Body of pancreas (tissue), 4 donors: Measurements from ENCODE around the gene DNMT3A.

ENCODE experiments used
- POLR2A ChIP-seq, 3 donors: fragments of 450-650 bp; IDR thresholded peaks; one replicate each; pipeline ENCODE4 v1.6.1; 2016; ENCODE audit warnings: antibody characterized with exemption in 3 of 3, mild to moderate bottlenecking in 2 of 3
- TF ChIP-seq, protein P1 (sequence below), 7 experiments: fragments of 450-650 bp in 4 of 7; fragments of 200-600 bp in 3 of 7; sonication (generic) in 3 of 7; IDR thresholded peaks; one replicate each; pipeline ENCODE4 v1.5.1; 2016 to 2019; ENCODE audit warnings: antibody characterized with exemption in 7 of 7

DNA sequence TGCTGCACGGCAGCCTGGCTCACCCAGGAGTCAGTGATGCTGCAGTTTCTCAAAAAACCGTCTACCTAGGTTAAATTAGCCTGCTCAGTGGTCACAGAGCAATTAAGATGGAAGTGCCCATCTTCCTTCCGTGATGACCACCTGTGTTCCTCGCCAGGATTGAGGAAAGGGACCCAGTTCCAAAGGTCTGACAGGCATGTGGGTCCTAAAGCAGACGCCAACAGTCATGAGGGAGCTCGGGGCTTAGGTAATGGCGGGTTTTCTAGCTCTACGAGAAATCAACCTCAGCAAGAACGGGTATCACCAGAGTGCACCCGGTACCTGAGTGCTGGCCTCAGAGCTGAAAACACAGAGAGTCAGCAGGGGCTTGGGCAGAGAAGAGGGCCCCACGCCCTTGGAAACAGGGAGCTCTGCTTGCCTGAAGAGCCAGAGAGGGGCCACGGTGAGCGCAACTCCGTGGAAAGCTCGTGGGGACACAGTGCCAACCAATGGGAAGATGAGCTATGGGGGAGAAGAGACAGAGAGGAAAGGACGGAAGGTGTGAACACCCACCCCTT is 34.3 kb upstream of the DNMT3A start:
- TF ChIP-seq, protein P1, sequence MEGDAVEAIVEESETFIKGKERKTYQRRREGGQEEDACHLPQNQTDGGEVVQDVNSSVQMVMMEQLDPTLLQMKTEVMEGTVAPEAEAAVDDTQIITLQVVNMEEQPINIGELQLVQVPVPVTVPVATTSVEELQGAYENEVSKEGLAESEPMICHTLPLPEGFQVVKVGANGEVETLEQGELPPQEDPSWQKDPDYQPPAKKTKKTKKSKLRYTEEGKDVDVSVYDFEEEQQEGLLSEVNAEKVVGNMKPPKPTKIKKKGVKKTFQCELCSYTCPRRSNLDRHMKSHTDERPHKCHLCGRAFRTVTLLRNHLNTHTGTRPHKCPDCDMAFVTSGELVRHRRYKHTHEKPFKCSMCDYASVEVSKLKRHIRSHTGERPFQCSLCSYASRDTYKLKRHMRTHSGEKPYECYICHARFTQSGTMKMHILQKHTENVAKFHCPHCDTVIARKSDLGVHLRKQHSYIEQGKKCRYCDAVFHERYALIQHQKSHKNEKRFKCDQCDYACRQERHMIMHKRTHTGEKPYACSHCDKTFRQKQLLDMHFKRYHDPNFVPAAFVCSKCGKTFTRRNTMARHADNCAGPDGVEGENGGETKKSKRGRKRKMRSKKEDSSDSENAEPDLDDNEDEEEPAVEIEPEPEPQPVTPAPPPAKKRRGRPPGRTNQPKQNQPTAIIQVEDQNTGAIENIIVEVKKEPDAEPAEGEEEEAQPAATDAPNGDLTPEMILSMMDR (IDR thresholded peaks at IDR 0.05) = no peak
- TF ChIP-seq POLR2A (IDR thresholded peaks at IDR 0.05) = no peak
